ENCODE data around the gene ADCY1.

The ADCY1 gene

DNA sequence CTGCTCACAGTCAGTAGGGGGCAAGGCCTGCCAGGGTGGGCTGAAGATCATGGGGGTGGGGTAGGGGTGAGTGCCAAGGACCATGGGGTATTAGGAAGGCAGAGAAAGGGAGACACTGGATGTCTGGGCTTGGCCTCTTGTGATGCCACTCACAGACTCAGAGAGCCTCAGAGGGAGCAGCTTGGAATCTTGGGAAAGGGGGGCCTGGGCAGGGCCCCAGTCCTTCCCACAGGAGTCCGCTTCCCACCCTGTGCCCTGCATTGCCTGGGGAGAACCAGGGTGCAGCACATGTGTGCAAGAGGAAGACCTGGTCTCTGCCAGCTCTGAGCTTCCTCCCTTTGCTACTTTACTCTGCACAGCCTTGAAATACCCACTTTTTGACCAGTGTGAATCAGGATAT is 4.3 kb downstream of the ADCY1 start:
- DNase-seq: no peak

DNA sequence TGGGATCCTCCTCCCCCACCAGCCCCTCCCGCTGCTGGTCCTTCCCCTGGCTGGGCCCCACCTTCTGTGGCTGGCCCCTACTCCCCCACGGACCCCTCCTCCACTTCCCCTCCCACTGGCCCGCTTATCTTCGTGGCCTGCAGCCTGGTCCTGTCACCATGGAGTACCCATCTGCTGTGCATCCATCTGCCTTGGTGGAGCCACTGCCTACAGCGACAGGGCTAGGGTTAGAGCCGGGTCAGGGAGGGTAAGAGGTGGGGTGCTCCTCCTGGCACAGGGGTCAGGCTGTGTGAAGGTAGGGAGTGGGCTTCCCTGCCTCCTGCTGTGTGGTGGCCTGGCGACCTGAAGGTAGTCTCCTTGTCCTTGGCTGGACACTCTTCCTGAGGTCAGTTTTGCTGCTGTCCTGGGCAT is 5.2 kb downstream of the ADCY1 start:
- DNase-seq: no peak

DNA sequence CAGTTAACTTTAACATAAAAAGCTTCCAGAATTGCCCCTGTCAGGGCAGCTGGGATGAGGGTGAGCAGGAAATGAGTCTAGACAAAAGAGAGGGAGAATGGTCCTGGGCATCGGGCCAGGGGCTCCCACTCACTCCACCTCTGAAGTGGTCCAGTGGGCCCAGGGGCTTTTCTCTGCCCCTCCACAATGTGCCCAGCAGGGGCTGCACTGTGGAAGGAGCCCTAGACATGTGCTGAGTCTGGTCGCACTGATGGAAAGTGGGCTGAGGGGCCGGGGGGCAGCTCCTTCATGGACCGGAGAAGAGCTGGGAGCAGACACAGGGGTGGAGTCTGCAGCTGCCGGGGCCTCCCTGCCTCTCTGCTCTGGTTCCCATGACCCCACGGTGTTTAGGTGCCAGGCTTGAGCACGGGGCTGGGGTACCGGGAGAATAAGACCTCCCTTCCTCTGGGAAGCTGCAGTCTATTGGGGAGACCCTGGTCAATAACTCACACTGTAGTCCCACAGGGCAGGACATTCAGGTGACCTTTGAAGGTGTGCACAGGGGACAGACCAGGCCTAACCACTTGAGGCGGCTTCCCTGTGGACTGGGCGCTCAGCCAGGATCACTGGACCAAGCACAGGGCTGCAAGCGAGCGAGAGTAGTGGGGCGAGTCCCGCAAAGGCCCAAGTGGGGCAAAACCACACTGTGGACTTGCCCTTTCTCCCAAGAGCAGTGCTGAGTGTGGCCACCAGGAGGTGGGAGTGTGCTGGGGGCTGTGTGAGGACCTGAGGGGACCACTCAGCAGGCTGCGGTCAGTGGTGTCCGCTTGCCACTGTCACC is 6.1 kb downstream of the ADCY1 start:
- no peak for DNase-seq

DNA sequence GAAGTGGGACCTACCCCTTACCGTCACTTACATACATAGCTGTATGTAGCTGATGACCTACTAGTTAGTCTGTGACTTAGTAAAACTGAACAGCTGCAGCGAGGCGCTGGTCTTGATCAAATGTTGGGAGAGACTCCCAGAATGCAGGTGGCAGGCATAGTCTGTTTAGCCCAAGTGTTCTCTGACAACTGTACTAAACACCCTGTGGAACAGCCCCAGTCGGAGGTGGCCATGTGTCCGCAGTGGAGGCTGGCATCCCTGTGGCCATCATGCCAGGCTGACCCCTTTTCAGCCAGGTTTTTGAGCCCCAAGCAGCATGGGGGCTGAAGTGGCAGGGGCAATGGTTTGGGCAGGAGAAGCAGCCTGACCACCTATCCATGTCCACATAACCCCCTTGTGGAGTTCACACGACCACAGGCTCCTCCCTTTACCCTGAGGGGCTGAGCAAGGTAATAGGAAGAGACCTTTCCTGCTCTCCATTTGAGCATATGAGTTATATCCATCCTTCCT is 7.2 kb downstream of the ADCY1 start:
- no peak for DNase-seq

DNA sequence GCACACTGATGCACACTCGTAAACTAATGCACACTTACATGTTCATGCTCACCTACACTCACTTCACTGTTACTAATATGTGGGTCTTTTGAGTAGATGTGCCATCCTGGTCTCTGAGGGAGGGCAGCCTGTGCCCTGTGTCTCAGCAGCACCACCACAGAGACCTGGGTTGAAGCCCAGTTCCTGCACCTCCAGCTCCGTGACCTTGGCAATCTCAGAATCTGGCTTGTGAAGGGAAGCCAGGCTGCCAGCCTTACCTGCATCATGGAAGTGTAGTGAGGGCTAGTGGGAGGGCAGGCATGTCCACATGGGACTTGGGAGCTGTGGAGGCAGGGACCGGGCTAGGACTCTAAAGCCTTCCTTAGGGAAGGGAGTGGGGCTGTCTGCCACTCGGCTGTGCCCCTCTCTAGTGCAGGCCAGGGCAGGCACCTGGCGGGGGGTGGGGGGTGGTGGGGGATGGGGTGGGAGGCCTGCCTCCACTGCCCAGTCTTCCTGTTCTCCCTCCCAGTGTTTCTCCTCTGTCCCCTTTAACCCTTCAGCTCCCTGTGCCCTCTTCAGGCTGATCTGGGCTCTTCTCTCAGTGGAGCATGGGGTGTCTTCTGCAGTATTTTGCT is 8.1 kb downstream of the ADCY1 start:
- no peak for DNase-seq

DNA sequence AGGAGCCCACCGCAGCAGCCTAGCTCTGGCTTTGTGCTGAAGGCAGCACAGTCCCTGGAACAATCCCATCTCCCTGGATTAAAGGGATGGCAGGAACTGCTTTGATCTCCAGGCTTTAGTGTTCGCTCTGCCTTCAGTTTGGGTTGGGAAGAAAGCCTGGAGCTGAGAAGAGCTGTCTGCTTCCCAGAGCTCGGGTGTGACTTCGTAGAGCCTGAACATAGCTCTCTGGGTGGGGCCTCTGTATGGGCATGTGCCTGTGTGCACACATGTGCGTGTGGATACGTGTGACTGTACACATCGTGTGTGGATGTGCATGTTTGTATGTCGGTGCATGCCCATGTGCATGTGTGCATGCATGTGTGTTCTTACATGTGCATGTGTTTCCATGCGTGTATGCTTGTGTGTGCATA is 8.7 kb downstream of the ADCY1 start:
- no peak for DNase-seq

DNA sequence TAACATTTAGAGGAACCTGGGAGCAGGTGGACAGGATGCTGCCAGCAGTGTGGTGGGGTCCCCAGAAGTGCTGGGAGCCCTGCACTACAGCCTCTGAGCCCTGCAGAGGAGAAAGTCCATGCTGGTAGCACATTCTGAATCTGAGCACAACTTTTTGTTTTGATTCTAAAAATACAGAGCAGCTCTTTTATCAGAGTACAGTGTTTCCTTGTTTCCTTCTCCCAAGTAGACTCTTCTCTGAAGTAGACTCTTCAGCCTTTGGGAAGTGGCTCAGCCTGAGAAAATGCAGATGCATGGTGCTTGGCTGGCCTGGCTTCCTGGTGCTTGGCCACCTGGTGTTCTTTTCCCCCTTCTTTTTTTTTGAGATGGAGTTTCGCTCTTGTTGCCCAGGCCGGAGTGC is 9.1 kb downstream of the ADCY1 start:
- no peak for DNase-seq

DNA sequence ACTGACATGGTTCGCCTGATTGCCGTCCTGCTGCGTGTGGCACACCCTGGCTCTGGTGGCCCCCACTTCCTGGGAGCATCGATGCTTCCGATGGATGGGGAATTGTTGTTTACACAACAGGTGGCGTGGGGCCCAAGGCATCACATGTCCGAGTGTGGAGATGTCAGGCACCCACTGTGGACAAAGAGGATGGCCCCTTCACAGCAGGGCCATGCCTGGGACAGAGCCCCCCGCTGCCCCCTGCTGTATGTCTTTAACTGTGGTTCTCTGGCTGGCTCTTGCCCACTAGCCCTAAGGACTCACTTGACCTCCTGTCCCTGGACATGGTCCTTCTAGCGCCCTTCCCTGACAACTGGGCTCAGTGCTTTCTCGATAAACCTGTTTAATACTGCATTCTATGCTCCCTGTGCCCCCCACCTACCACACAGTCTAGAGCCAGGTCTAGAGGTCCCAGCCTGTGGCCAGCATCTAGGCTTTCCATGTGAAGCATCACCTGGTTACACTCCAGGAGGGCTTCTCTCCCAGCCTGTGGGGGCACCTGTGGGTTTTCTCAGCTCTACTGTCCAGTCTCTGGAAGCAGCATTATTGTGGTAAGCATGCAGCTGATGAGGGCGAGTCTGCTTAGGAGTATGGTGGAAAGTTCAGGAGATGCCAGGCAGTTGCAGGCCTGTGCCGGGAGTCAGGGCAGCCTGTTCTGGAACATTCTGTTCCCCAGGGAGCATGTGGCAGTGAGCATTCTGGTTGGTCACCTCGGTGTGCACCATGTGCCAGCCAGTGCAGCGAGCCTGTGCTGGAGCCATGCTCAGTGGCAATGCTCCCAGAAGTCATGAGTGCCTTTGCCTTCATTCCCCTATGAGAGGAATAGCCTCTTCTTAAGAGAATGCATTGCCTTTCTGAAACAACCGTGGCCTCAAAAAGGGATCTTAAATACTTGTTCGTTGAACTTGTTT is 10.4 kb downstream of the ADCY1 start:
- no peak for DNase-seq

DNA sequence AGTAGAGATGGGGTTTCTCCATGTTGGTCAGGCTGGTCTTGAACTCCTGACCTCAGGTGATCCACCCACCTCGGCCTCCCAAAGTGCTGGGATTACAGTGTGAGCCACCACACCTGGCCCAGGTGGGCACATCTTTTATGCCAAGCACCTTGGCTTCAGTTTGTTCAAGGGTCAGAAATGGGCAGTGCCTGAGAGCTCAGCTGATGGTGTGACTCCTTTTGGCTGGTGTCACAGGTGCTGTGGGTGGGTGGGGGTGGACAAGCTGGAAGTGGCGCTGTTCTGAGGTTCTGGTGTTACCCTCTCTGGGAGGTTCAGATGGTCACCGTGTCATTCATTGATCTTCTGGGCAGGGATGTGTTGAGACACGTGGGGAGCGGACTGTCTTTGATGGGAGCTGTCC is 11.5 kb downstream of the ADCY1 start:
- no peak for DNase-seq

DNA sequence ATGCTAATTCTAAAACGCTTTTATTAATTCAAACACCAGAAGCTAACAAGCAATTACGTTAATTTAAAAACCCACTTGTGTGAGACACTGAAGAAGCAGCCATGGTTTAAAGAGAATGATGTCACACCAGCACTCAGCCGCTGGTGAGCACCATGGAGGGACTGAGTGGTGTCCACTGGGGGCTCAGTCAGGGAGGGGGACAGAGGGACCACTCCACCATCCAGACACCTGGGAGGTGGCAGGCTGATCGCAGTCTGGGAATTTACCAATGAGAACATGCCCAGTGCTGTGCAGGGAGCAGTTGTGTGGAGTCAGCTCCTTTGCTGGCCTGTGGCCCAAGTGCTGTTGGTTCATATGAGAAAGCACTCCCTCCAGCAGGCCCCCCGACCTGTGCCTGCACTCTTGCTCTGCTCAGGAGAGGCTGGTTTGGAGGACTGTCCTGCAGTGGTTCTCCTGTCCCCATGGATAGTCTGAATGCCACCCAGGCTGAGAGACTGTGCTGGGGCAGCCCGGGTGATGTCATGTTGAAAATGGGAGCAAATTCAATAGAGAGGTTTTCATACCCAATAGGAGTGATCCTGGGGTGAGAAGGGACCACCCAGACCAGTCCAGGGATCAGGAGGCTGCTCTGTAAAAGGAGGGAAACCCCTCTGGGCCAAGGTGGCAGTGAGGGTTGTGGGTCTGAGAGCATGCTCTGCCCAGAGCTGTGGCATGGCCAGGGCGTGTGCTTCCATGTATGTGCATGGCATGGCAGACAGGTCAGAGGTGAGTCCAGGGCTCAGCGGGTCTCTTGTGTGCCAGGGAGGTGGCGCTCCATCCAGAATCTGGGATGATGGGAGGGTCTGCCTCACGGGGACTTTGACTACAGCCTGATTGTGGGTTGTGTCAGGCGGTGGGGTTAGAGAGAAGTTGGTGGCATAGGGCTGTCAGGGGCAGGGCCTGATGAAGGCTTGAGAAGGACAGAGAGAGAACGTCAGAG is 12.7 kb downstream of the ADCY1 start:
- no peak for DNase-seq

DNA sequence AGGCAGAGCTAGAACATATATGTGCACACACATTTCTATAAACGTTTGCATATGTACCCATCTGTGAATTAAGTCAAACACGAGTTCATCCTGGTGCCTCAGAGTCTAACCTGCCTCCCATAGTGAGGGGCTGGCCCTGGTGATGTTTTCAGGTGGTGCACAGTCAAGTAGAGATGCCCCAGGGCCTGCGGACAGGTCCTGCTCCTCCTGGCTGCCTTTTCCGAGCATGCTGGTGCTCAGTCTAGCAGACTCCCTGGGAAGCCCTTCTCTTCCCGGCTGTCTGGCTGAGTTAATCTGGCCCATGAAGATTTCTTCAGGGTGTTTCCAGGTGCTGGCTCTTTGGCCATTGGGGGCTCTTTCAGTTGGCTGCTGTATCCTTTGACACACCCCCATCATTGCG is 14.3 kb downstream of the ADCY1 start:
- no peak for DNase-seq

DNA sequence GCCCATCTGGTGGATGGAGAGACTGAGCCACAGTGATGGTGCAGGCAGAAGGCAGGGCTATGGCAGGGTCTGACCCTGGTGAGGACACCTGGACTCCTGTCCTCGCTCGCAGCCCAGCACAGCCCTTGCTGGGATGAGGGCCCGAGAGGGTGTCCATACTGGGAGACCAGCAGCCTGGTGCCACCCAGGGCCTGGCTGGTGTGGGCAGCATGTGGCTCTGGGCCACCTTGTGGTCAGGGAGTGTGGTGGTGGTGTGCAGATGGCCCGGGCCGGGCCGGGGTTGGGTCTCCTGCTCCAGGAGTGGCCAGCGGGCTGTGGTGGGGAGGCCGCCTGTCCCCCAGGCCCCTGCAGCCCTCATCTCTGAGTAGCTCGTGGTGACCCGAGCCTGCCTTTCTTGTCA is 14.9 kb downstream of the ADCY1 start:
- DNase-seq: no peak

DNA sequence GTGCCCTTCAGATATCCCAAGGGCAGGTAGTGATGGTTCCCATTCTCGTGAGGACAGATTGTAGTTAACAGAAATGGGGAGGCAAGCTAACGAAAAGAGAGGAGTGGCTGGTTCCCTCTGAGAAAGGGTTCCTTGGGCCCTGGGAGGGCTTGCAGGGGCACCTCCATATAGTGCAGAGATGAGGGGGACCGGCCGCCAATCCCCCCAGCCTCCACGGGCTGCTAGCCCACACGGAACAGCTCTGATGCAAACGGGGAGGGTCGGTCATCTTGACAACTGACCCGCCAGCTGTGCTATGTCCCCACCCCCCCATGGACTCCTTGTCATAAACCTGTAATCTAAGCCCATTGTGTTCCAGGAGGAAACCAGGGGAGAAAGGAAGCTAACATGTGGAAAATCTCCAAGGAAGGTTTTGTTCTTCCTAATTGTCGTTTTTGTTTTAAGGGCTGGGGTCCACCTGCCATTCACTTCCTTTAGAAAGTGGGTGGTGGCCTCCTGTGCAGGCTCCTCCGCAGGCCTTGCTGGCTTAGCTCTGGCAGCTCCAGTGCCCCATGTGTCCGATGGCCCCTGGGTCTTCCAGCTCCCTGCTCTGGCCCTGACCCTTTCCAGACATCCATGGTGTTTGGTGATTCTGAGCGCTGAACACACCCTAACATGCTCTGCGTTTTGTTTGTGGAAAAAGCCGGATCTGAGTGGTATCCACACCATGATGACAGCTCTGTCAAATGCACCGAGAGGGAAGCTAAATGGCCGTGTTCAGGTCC is 15.9 kb downstream of the ADCY1 start:
- DNase-seq: no peak

DNA sequence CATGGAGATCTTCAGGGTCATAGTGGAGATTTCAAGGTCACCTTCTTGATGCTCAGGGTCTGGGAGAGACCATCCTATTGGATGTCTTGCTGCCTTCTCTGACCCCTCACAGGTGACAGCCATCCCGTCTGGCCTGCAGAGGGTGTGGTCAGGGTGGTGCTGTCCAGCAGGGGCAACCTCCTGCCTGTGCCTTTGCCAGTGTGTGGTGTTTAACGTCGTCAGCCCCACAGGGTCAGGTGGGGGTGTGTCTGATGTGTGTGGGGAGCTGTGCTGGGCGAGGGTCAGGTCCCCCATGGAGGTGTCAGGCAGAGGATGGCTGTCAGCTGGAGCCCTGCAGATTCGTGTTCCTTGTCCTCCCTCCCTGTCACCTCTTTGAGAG is 16.5 kb downstream of the ADCY1 start:
- DNase-seq: no peak

DNA sequence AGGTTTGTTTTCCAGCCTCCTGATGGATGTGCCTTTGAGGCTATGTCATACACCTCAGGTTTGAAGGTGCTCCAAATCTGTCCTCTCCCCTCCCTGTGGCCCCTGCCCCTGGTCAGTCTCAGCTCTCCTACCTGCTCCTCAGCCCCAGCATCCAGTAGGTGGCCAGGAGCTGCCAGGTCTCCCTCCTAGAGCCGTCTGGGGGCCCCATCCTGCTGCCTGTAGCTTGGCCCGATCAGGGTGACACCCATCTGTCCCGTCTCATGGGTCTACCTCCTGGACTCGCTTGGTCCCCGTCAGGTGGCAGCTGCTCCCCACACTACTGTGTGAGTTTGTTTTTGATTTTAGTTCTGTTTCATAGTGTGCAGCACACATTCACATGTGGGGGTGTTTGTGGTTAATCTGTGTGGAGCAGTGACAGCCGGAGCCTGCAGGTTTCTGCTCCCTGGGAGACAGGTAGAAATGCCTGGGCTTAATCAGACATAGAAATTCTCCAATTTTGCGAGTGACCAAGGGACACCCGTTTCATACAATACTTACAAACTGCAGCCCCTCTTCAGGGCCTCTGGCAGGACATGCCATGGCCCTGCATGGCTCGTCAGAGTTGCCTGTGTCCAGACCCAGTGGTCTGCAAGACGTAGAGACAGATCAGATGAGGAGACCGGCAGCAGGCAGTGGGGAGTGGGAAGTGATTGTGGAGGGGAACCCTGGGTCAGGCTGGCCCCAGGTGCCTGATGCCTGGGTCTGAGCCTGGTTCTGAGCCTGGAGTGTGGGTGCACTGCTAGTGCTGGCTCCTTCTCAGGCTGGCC is 17.1 kb downstream of the ADCY1 start:
- DNase-seq: no peak

DNA sequence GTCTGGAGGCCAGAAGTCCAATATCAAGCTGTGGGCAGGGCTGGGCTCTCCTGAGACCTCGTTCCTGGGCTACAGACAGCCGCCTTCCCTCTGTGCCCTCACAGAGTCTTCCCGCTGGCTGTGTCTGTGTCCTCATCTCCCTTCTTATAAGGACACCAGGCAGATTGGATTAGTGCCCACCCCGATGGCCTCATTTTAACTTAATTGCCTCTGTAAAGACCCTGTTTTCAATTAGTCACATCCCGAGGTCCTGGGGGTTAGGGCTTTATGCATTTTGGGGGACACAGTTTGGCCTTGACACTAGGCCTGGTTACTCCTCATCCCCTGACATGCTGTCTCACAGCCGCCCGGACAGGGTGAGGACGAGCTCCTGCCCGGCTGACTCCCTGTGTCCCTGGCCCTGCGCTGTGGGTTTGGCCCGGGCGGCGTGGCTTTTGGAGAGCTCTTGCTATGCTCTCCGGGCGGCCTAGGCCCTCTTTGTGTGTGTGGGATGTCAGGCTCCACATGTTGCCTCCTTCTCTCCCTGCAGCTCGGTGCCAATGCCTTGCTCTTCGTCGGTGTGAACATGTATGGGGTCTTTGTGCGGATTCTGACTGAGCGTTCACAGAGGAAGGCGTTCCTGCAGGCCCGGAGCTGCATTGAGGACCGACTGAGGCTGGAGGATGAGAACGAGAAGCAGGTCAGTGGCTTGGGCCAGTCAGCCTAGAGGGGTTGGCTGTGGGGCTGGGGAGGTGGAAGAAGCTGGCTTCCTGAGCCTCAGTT is 18.2 kb downstream of the ADCY1 start:
- no peak for DNase-seq

DNA sequence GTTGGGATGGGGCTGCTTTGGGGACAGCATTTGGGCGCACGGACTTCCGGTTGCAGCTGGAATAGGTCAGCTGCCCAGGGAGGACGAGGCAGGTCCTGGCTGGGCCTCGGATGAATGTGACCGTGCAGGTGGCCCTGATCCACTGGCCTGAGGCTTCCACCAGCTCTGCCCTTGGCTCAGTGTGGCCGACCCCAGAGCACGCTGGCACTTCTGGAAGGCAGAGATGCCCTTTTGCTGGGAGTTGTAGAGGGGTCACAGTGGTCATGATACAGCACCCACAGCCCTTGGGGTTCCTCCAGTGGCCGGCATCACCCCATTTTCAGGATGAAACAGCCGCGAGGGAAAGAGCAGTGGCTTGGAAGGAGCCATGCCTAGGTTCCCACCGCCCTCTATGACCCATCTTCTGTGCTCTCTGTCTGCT is 19.0 kb downstream of the ADCY1 start:
- no peak for DNase-seq

DNA sequence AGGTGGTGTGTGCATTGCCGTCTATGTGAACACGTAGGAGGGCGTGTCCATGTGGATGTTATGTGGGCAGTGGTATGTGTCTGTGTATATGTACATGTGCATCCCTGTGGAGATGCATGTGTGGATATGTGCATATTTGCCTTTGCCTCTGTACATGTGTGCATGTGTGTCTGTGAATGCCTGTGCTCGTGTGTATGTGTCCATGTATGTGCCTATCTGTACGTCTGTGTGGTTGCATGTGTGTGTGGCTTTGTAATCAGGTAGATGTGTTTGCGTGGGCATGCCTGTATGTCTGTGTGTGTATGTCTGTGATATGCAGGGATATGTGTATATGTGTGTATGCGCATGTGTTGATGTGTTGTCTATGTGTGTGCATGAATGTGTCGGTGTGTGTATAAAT is 19.7 kb downstream of the ADCY1 start:
- no peak for DNase-seq

DNA sequence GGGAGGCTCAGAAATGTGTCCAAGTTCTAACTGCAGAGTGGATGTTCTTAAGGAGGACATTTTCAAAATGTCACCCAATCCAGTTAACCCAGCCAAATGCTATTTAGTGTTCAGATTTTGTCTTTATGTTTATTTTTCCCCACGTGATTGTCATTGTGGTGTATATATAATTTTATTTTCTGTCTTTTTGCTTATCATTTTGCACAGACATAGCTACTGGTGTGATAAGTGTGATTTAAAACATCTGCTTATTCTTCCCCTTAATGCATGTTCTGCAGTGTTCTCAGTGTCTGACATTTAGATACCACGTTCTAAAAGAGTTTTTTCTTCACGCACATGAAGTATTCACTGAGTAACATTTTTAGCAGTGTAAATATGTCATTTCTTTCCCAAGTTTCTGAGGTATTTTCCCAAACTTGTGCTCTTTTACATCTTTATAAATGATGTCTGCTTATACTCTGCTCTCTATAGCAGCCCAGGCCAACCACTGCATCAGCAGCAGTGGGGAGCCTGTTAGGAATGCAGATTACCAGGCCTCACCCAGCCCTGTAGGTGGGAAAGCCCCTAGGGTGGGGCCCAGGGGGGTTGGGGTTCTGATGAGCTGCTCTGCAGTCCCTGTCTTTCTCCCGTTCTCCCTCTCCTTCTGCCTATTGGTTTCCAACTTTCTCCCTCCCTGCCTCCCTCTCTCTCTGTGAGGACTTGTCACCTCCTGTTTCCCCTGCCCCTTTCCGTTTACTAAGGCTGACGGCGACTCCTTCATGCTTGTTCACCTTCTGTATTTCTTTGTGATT is 20.8 kb downstream of the ADCY1 start:
- no peak for DNase-seq

Measured in NCI-H510A (cell line).